CD4-positive, alpha-beta T cell treated with Interleukin-21 for 1 hour (primary cell): ENCODE data around the gene PNPT1.
A peak's percentile ranks its signal among the peaks of the same experiment; 100 is the strongest.
"Not testable (repeated sequence)": the region's sequence is repeated elsewhere in the genome, so short reads cannot be mapped to it uniquely, and the experiment has no call there.

Source experiments
- DNase-seq: peaks from one replicate; pipeline ENCODE4 v3.0.0-alpha.2; 2020

The PNPT1 gene

DNA sequence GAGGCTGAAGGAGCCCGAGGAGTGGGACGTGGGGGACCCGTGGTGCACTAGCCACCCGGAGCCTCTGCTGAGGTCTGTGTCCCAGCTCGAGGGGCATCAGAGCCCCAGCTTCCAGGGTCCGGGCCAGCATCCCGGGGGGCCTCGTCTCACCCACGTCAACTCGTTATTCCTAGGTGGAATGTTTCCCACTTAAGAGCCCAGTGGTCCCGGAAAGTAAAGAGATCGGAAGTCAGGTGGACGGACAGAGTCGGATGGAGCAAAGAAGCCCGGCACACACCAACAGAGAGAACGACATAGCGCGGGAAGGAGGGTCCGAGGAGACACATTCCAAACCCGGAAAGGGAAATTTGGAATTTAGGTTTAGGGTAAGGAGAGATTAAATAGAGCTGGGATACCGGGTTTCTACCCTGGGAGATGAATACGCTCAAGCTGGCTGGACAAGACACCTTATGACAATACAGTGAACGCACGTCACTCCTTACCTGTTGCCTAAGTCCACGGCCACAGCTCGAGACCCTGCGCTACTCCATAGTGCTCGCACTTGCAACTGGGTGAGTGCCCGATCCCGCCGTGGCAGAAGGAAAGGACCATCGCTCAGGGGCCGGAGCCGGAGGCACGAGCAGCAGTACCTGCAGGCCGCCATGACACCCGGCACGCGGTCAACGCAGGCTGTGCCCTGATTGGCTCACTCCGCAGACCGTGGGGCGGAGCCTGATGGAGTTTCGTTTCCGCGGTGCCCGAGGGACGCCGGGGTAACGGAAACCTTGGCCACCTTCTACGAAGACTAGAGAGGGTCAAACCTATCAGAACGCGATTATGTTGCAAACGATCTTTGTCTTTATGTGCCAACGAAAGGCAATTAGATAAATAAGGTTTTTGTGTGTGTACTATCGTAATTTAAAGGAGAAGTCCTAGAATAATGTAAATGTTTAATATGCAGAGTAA is at the start of gene PNPT1:
Gene PNPT1 (minus strand): TSS at position 664 of the 945 bp plus-strand sequence. CDS start 21 bp downstream, at position 643.
- DNase-seq = peak; percentile 94

DNA sequence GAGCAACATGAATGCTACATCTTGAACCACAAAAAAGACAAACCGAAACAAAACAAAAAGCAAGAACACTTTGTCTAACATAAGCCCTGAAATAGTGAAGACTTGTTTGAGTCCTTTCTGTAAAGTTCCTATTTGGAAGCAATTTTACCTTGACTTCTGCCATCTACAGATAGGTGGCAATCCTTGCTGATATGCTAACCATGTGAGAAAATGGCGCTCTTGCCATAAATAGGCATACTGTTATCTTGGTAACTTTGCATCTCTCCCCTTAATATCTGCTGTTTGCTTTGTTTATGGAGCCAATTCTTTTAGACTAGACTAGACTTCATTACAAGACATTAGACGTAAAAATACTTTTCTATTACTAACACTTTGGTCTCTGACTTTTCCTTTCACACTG is 49.4 kb upstream of the PNPT1 start:
- no peak for DNase-seq

DNA sequence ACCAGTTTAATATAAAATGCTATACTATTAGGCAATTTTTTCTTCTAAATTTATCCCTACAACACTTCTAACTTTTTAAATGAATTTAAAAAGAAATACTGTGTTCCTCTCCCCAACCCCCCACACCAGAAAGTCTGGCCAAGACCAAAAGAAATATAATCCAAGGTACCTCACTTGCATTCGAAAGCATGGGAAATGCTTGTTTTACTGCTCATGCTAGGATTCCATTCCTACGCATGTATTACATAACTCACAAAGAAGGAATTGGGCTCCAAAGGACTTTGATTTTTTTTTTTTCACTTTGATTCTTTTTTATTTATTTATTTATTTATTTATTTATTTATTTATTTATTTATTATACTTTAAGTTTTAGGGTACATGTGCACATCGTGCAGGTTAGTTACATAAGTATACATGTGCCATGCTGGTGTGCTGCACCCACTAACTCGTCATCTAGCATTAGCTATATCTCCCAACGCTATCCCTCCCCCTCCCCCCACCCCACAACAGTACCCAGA is 42.4 kb upstream of the PNPT1 start:
- DNase-seq = not testable (repeated sequence)

- no peak for DNase-seq
Observed at GRCh38 chr2:55734726-55735125, 41.1 kb upstream of the PNPT1 start.

DNA sequence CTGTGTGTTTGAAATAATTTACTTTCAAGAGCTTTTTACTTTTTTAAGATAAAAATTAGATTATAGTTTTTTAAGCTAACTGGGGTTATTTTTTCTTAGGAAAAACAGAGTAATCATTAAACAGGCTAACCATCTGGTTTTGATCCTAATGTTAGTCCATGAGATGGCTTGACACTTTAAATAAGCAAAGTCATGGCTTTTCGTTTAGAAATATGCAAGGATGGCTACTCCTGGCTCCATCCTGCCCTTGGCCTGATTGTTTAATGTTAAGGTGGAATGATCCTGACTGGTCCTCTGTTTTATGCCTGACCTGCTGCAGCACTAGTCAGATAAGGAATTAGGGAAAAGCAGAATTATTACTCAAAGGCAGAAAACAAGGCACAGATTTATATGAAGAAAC is 39.7 kb upstream of the PNPT1 start:
- no peak for DNase-seq

- DNase-seq = no peak
Observed at GRCh38 chr2:55732854-55733253, 39.2 kb upstream of the PNPT1 start.

DNA sequence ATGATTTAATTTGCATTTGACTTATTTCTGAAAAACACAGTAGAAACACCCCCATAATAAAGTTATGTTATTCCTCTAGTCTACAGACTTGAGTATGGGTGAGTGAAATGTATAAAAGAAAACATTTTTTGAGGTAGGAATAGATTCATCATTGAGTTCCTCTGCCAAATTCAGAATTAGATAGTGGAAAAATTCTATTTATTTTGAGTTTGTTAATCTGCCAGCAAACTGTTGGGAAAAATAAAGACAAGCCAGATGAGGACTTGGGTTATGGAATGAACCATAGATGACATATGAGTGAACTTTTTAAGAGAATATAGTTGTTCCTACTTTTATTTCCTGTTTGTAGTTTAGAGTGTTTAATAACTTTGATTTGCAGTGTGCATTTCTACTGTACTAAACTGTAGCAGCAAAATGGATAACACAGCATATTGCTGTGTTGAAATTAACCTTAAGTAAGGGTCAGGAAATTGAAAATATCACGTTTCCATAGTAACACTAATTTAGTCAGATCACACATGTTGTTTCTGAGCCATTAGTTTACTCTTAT is 35.6 kb upstream of the PNPT1 start:
- no peak for DNase-seq

DNA sequence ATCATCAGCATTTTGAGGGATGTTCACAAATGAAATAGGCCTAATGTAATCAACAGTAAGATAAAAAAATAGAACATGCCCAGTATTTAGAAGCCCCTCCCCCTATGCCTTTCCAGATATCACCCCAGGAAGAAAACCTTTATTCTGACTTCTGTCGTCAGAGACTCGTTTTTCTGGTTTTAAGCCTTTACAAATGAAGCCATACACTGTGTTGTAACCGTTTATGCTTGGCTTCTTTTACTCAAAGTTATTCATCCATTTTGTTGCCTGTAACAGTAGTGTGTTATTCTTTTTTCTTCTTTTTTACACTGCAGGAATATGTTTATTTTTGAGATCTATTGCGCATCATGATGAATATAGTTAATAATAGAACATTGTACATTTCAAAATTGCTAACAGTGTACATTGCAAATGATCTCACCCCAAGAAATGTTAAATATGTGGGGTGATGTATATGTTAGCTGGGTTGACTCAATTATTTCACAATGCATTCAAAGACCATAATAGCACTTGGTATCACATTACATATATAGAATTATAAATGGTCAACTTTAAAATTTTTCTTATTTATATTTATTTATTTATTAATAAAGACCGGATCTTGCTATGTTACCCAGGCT is 28.1 kb upstream of the PNPT1 start:
- no peak for DNase-seq

DNA sequence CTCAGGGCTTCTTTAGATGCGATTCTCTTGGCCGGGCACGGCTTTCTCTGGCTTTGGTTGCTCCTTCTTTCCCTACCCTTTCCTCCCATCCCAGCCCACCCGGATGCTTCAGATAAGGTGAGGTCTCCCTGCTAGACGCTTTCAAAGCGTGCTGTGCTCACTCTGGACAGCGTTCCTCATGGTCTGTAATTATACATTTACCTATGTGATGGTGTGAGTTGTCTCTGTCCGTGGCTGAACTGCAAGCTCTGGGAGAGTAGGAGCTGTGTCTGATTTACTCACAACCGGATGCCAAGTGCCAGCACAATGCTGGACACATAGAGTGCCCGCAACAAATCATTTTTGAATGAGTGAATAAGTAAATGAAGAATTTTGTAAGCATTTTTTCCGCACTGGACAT is 26.8 kb upstream of the PNPT1 start:
- no peak for DNase-seq

DNA sequence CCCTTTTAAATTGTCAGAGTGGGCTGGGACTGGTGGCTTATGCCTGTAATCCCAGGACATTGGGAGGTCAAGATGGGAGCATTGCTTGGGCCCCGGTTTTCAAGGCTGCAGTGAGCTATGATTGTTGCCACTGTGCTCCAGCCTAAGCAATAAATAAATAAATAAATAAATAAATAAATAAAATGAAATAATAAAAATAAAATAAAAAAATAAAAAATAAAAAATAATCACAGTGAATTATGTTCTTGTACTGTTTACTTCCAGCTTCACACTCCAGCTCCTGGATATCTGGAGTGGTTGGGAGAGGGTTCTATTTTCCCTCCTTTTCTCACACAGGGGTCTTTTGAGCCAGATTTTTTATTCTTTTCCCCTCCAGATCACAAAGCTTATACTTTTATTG is 26.2 kb upstream of the PNPT1 start:
- DNase-seq = no peak

DNA sequence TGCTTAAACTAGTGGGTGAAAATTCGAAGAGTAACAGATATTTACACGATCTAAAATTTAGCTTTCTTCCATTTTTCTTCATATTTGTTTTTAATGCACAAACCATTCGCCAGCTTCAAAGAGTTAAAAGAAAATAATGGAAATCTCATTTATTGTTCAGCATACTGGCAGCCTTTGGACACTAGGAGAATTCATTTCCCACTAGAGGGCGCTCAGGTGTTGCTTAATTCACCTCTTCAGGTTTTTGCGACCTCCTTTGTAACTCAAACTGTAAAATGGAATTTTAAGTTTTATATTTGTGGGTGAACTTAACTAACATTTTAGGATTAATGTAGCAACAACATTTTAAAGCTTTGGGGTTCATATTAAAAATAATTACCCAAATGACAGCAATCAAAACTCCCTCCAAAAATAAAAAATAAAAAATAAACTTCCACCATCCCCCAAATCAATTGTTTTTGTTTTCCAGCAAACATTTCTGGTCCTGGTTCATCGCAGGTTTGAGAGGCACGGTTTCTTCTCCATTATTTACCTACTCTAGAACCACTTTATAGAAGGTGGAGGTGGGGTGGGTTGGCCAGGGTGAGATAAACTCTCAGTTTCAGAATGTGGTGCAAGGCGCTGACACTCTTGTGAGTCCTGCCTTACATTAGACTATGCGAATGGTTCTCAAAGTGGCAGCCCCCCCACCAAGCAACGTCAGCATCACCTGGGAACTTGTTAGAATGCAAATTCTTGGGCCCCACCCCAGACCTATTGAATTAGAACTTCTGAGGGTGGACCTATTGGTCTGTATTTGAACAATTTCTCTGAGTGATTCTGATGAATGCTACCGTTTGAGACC is 24.7 kb upstream of the PNPT1 start:
- DNase-seq = peak; percentile 47

DNA sequence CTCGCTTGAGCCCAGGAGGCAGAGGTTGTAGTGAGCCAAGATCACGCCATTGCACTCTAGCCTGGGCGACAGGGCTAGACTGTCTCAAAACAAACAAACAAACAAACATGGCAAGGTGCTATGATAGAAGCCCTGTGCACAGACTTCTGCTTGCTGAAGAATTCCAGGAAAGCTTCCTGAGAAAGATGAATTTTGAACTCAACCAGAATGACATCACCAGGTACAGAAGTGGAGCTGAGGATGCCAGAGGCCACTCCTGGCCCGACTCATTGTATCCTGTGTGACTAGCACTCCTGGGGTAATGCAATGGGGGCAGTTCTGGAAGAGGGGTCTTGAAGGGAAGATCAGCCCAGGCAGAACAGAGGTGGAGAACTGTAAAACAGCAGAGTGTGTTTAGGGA is 22.0 kb upstream of the PNPT1 start:
- no peak for DNase-seq

- not testable (repeated sequence) for DNase-seq
Observed at GRCh38 chr2:55715178-55715577, 21.5 kb upstream of the PNPT1 start.

DNA sequence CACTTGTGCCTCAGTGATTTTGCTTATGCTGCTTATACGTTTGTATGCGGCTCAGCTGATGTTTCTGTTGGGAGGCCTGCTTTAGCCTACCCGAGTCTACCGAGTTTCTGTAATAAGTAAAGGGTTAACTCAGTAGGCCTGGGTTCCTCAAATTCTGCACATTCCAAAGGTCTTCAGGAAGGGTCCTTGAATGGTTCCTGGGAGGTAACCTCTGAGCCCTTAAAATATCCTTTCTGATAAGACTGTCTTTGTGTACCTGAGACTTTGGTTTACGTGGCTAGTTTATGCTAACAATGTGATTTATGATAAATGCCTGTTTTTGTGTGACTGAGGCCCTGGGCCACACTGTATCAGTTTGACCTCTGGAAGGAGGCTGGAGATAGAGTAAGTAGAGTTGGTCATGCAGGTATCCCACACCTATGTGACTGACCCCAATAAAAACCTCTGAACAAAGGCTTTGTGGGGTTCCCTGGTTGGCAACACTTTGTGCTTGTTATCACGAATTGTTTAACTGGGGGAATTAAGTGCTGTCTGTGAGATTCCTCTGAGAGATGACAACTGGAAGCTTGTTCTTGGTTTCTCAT is 18.9 kb upstream of the PNPT1 start:
- DNase-seq = no peak

- no peak for DNase-seq
Observed at GRCh38 chr2:55710025-55710424, 16.4 kb upstream of the PNPT1 start.

DNA sequence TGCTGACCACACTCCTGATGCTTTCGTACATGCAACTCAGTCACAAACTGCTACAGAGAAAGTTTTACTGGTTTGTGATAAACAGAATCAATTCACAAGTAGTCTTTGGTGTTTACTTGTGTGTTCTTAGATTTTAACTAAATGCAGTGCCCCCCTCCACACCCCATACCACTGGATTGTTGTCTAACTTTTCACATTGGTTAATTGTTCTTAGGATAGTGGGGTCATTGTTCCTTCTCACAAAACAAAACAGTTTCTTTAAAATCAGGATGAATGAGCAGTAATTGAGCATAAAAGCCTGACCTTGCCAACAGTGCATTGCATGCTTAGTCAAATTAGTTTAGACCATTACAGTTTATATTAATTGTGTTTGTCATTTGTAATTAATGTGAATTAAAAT is 14.1 kb upstream of the PNPT1 start:
- no peak for DNase-seq

- DNase-seq = not testable (repeated sequence)
Observed at GRCh38 chr2:55706258-55706657, 12.6 kb upstream of the PNPT1 start.

GRCh38 chr2:55705027-55705653 is 11.5 kb upstream of the PNPT1 start:
- no peak for DNase-seq

DNA sequence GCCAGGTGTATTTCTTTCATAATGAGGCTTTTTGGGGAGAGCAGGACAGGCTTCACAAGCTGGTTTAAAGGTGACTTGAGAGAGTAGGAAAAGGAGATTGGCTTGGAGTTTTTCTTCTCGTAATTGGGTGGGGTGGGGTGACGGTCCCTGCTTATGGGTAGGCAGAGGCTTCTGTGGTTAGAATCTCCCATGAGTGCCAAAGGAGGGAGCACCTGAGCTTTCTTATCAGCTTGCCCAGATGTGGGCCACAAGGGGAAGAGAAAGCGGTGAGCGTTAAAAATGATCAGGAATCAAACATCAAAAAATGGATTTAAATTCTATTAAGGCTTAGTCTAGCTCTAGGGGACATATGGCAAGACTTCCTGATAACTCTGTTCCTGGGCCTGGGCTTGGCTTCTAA is 9.7 kb upstream of the PNPT1 start:
- no peak for DNase-seq

- DNase-seq = not testable (repeated sequence)
Observed at GRCh38 chr2:55692740-55693139, 904 bp downstream of the PNPT1 start.

- no peak for DNase-seq
Observed at GRCh38 chr2:55672630-55673029, 21.0 kb downstream of the PNPT1 start.

- no peak for DNase-seq
Observed at GRCh38 chr2:55668956-55669355, 24.7 kb downstream of the PNPT1 start.
